H1 (cell line): Measurements from ENCODE around the gene SND1. TPM values are rescaled to one million over a fixed set of nuclear protein-coding genes. Genes with fewer than 3 reads are reported as not detected.

Experiments
- CTCF ChIP-seq, 3 experiments: IDR thresholded peaks; 1 replicate in 2 of 3; 2 replicates in 1 of 3; pipeline versions ENCODE4 v1.5.1 to v1.6.1; 2011; ENCODE audit warnings: low read length in 3 of 3, mild to moderate bottlenecking in 3 of 3, inconsistent platforms in 2 of 3, low read depth in 1 of 3, moderate library complexity in 1 of 3; ENCODE audit not compliant: insufficient read depth in 1 of 3; ENCODE audit errors: control extremely low read depth in 1 of 3
- GTF2F1 ChIP-seq: IDR thresholded peaks from 2 replicates; pipeline ENCODE4 v1.6.1; 2012; ENCODE audit warnings: low read depth, low read length, improper control_type of control experiment, borderline replicate concordance
- NANOG ChIP-seq: IDR thresholded peaks from 2 replicates; pipeline ENCODE4 v1.6.1; 2011; ENCODE audit warnings: low read length, low read depth, mild to moderate bottlenecking, inconsistent platforms; ENCODE audit not compliant: insufficient read depth, poor library complexity, severe bottlenecking
- polyA plus RNA-seq, 7 experiments: library from polyadenylated mRNA; depleted of rRNA in 3 of 7; stranded (reverse) in 5 of 7; unstranded in 2 of 7; fragments of >200 nt in 5 of 7; fragments of 200-250 nt in 2 of 7; gene quantifications; 1 replicate in 5 of 7; 2 replicates in 1 of 7; 4 replicates in 1 of 7; pipeline versions ENCODE4 v1.2.1 to v1.2.3, GENCODE V29; 2011 to 2013; ENCODE audit warnings: missing spikeins in 2 of 7, mixed read lengths in 2 of 7
- total RNA-seq: library from RNA; stranded (reverse); fragmentation: NEBNext Ultra II Directional; extraction: Animal tissue kit (Norgen Biotek cat#: 25700); gene quantifications from 2 replicates; pipeline ENCODE4 v1.2.1, GENCODE V29; 2021

Gene SND1
- total and polyA plus RNA-seq, 2 of the 8 experiments (the other 6 are each of a cell fraction or from before 2014, with no cell fraction given), result 122 to 290 TPM

GRCh38 chr7:128074336-128074735 is 422.3 kb downstream of the SND1 start (continued):
- TF ChIP-seq NANOG, result no peak
- TF ChIP-seq CTCF (IDR thresholded peaks at IDR 0.05; ENCODE audit: control extremely low read depth in 1 of 3, insufficient read depth in 1 of 3, low read depth in 1 of 3, low read length in 3 of 3), result no peak
- TF ChIP-seq GTF2F1, result no peak
